WI38 (cell line): ENCODE measurements around the gene TTC21B.

ENCODE experiments used
- H3K4me3 ChIP-seq: 2 replicates; pipeline ENCODE4 v1.5.1; 2011; ENCODE audit warnings: low read depth, mild to moderate bottlenecking, control low read depth, low read length
- TF ChIP-seq, protein P1 (sequence below): IDR thresholded peaks from 2 replicates; pipeline ENCODE4 v1.5.1; 2012; ENCODE audit warnings: low read depth, mild to moderate bottlenecking, control low read depth, low read length

TTC21B gene

DNA sequence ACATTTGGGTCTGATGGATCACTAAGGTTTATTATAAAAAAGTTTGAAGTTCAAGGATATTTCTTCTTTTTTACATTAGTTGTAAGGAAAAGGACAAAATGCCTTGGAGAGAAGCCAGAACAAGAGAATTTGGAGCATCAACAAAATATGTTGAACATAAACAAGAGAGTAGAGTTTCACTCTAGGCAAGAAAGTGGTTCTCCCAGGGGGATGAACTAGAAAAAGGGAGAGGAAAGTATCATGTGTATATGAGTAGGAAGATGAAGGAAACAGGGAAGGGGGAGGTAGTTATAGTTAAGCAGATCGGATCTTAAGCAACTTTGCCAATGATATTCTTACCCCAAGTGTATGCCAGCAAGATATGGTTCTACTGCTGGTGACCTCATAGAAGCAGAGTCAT is 95.7 kb downstream of the TTC21B start:
- TF ChIP-seq, protein P1, sequence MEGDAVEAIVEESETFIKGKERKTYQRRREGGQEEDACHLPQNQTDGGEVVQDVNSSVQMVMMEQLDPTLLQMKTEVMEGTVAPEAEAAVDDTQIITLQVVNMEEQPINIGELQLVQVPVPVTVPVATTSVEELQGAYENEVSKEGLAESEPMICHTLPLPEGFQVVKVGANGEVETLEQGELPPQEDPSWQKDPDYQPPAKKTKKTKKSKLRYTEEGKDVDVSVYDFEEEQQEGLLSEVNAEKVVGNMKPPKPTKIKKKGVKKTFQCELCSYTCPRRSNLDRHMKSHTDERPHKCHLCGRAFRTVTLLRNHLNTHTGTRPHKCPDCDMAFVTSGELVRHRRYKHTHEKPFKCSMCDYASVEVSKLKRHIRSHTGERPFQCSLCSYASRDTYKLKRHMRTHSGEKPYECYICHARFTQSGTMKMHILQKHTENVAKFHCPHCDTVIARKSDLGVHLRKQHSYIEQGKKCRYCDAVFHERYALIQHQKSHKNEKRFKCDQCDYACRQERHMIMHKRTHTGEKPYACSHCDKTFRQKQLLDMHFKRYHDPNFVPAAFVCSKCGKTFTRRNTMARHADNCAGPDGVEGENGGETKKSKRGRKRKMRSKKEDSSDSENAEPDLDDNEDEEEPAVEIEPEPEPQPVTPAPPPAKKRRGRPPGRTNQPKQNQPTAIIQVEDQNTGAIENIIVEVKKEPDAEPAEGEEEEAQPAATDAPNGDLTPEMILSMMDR: no peak
- H3K4me3 ChIP-seq: no peak overlapping the region

GRCh38 chr2:165852394-165852793 is 101.2 kb downstream of the TTC21B start:
- H3K4me3 ChIP-seq: no peak overlapping the region
- TF ChIP-seq, protein P1: no peak

DNA sequence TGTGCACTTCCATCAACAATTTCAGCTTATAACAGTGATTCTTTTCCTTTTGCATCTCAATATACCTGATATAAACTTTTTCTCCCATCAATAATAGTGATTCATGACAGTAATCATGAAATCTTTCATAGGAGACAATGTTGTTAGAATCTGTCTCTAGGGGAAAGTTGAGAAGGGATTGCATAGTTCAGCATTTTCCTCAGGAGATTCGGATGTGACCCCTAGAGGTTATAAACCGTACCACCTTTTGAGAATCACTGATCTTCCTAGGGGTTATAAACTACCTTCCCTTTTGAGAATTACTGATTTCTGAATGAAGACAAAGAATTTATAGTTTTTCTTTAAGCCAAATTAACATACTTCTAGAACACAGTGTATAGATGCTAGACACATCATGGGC is 106.6 kb downstream of the TTC21B start:
- TF ChIP-seq, protein P1: no peak
- no peak overlapping the region for H3K4me3 ChIP-seq

DNA sequence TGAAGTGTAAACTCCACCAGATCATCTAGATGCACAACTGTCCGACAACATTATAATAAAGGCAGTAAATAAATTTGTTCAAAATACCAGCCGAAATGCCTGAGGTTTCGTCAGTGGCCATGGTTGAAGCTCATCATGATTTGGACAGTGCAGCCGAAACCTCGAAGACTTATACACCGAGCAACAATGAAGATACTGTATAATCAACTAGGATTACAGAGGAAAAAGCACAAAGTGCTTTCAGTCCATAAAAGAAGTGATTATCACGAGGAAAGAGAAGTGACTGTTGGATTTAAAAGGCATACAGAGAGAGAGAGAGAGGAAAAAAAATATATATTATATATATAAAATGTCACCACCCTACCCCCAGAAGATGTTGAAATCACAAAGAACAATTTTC is 107.5 kb downstream of the TTC21B start:
- no peak overlapping the region for H3K4me3 ChIP-seq

GRCh38 chr2:165844216-165844615 is 109.4 kb downstream of the TTC21B start:
- TF ChIP-seq, protein P1: no peak
- no peak overlapping the region for H3K4me3 ChIP-seq

More for the DNA sequence above, 107.5 kb downstream of the TTC21B start:
- TF ChIP-seq, protein P1: no peak

DNA sequence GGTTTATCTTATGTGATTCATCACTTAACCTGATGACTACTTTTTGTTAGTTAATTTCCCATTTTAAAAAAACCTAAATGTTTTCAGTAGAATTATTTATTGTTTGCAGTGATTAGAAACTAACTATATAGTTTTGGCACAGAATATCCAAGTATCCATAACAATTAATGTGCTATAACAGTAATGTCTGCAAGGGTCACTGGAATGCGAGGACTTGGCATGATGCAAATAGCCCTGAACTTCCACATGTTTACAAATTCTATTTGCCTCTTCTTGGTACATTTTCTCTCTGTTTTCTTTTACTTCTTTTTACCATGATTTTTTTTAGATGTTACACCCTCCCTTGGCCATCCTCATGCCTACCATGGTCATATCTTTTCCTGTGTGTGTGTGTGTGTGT is 110.2 kb downstream of the TTC21B start:
- H3K4me3 ChIP-seq: no peak overlapping the region
- TF ChIP-seq, protein P1: no peak

- TF ChIP-seq, protein P1: no peak
These were observed 113.1 kb downstream of the TTC21B start for GRCh38 chr2:165840333-165840958.

More at GRCh38 chr2:165840333-165840958, 113.1 kb downstream of the TTC21B start:
- no peak overlapping the region for H3K4me3 ChIP-seq
